Activated naive CD4-positive, alpha-beta T cell treated with anti-CD3 and anti-CD28 coated beads, Interleukin-2, amount 50 U/mL, for 72 hours (primary cell): ENCODE results near the gene MID2. TPM values are rescaled to one million over a fixed set of nuclear protein-coding genes. Genes with fewer than 3 reads are reported as not detected.
"Not testable (repeated sequence)": the region's sequence is repeated elsewhere in the genome, so short reads cannot be mapped to it uniquely, and the experiment has no call there.

Experiments used
- ATAC-seq, 2 donors: fragments of 150-1000 bp; cut with Tn5 transposase; 2 replicates each; pipeline ENCODE4 v1.10.0; 2021; ENCODE audit warnings: mild to moderate bottlenecking in 2 of 2, moderate library complexity in 2 of 2
- DNase-seq, 2 donors: peaks; one replicate each; pipeline ENCODE4 v3.0.0; 2021 to 2022; ENCODE audit warnings: low spot score in 2 of 2
- H3K27ac Mint-ChIP-seq, 2 donors: one replicate each; pipeline ENCODE4 v1.8.0; 2022; ENCODE audit warnings: mild to moderate bottlenecking in 2 of 2, mixed read lengths in 2 of 2
- H3K36me3 Mint-ChIP-seq, 2 donors: one replicate each; pipeline ENCODE4 v1.8.0; 2022; ENCODE audit warnings: mixed read lengths in 2 of 2
- H3K9me3 Mint-ChIP-seq, 2 donors: one replicate each; pipeline ENCODE4 v1.8.0; 2022; ENCODE audit warnings: mixed read lengths in 2 of 2
- total RNA-seq, 2 donors: library from RNA; stranded (reverse); gene quantifications; one replicate each; pipeline ENCODE4 v1.2.3, GENCODE V29; 2022

Gene MID2
- total RNA-seq, 2 donors from 2014 or later = 8.4 to 10.3 TPM

DNA sequence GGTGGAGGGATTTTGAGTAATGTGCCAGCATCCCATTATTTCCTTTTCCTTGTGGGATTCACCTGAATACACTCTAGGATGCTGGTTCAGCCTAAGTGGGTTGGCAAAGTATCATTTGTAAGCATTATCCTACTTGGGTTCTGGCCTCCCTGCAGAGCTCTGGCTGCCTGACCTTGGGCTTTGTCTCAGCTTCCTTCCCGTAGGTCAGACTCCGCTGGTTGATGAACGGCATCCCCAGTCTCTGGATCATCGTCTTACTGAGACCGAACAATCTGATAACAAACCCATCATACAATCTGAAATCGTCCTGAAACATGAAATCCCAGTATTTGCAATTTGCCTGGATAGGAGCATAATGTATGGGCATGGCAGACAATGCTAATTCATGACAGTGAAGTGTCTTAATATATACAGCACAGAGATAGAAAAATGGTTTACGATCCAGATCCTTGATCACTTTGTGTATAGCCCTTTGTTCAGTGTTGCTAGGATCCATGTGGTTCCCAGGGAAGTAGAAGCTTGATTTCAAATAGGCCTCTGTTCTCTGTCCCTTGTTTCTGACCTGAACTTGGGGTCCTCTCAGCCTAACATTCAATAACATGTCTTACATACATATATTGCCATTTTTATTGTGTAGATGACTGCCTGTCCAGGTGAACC is 5.5 kb downstream of the MID2 start:
- ATAC-seq = no peak
- DNase-seq = no peak
- peaks cover 0 to 6% of the 10 kb centered on the region in 2 donors for H3K36me3 Mint-ChIP-seq
- H3K27ac Mint-ChIP-seq = no peak overlapping the region
- H3K9me3 Mint-ChIP-seq = no peaks in the 10 kb centered on the region

- no peak for DNase-seq
- H3K9me3 Mint-ChIP-seq = no peaks in the 10 kb centered on the region
- no peak for ATAC-seq
- H3K36me3 Mint-ChIP-seq = peaks cover 0 to 6% of the 10 kb centered on the region in 2 donors
- H3K27ac Mint-ChIP-seq = no peak overlapping the region
Observed at GRCh38 chrX:107834275-107835201, 8.9 kb downstream of the MID2 start.

DNA sequence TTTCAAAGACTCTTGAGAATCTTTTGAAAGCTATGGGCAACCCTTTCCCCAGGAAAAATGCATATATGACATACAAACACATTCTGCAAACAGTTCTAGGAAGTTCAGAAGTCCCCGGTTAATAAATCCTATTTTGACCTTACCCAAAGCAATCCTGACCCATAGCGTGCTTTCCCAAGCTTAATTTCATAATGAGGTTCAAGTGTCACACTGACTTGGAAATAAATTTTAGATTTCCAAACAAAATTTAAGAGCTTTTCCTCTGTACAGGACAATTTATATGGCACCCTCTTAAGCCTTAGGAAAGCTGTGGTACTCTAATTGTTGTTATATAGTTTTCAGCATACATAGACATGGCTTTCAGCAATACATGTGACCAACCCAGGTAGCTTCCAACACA is 11.3 kb downstream of the MID2 start:
- no peaks in the 10 kb centered on the region for H3K9me3 Mint-ChIP-seq
- peaks cover 4 to 13% of the 10 kb centered on the region in 2 donors for H3K36me3 Mint-ChIP-seq
- ATAC-seq = no peak
- DNase-seq = no peak
- H3K27ac Mint-ChIP-seq = no peak overlapping the region

DNA sequence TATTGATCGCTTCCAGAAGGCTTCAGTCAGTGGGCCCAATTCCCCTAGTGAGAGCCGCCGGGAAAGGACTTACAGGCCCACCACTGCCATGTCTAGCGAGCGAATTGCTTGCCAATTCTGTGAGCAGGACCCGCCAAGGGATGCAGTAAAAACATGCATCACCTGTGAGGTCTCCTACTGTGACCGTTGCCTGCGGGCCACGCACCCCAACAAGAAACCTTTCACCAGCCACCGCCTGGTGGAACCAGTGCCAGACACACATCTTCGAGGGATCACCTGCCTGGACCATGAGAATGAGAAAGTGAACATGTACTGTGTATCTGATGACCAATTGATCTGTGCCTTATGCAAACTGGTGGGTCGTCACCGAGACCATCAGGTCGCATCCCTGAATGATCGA is 15.3 kb downstream of the MID2 start:
- Mint-ChIP-seq H3K9me3 (no peaks in the 10 kb centered on the region), H3K27ac (no peak overlapping the region), H3K36me3 (peaks cover 4 to 7% of the 10 kb centered on the region in 2 donors)
- DNase-seq = no peak
- ATAC-seq = no peak

- Mint-ChIP-seq H3K9me3 (no peaks in the 10 kb centered on the region), H3K36me3 (peaks cover 4 to 7% of the 10 kb centered on the region in 2 donors), H3K27ac (no peak overlapping the region)
- ATAC-seq = no peak
- no peak for DNase-seq
Observed at GRCh38 chrX:107842715-107843400, 17.2 kb downstream of the MID2 start.

- ATAC-seq (peak; percentile 90 to 92), DNase-seq (no peak)
- Mint-ChIP-seq H3K9me3 (peaks cover 0 to 4% of the 10 kb centered on the region in 2 donors), H3K27ac (no peak overlapping the region), H3K36me3 (peaks cover 4 to 7% of the 10 kb centered on the region in 2 donors)
Observed at GRCh38 chrX:107845625-107846024, 20.0 kb downstream of the MID2 start.

GRCh38 chrX:107848591-107848990 is 22.9 kb downstream of the MID2 start:
- DNase-seq (no peak), ATAC-seq (no peak)
- Mint-ChIP-seq H3K9me3 (peaks cover 0 to 4% of the 10 kb centered on the region in 2 donors), H3K27ac (no peak overlapping the region), H3K36me3 (no peaks in the 10 kb centered on the region)

GRCh38 chrX:107849747-107850421 is 24.2 kb downstream of the MID2 start:
- DNase-seq = no peak

GRCh38 chrX:107850422-107850765 is 24.7 kb downstream of the MID2 start:
- ATAC-seq (no peak), DNase-seq (no peak)
- Mint-ChIP-seq H3K9me3 (peaks cover 0 to 4% of the 10 kb centered on the region in 2 donors), H3K27ac (no peak overlapping the region), H3K36me3 (no peaks in the 10 kb centered on the region)

More at GRCh38 chrX:107849747-107850421, 24.2 kb downstream of the MID2 start:
- H3K9me3 Mint-ChIP-seq = peaks cover 0 to 4% of the 10 kb centered on the region in 2 donors
- no peaks in the 10 kb centered on the region for H3K36me3 Mint-ChIP-seq
- ATAC-seq = no peak
- H3K27ac Mint-ChIP-seq = no peak overlapping the region

DNA sequence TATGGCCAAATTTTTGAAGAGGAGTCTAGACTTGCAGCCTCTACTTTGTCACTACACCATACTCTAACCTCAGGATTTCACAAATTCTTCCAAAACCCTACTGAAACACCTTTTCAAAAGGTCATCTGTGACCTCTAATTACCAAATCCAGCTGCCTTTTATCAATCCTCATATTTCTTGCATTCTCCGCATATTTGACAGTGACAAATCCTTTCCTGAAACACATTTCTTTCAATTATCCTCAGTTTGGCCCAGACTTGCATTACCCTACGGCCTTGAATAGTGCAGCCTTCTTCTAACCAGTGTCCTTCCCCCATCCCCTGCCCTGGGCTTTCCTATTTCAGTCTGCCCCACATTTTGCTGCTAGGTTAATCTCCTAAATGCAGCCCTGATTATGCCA is 25.5 kb downstream of the MID2 start:
- no peak for DNase-seq
- H3K9me3 Mint-ChIP-seq = peaks cover 0 to 4% of the 10 kb centered on the region in 2 donors
- ATAC-seq = no peak
- no peak overlapping the region for H3K27ac Mint-ChIP-seq
- H3K36me3 Mint-ChIP-seq = no peaks in the 10 kb centered on the region

DNA sequence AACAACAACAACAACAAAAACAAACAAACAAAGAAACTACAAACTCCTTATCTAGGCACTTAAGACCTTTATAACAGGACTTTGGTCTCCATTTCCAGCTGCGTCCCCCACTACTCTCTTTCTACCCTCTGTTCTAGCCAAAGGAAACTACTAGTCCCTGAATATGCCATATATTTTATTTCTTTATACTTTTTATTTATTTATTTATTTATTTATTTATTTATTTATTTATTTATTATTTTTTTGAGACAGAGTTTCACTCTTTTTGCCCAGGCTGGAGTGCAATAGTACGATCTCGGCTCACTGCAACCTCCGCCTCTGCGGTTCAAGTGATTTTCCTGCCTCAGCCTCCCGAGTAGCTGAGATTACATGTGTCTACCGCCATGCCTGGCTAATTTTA is 26.0 kb downstream of the MID2 start:
- not testable (repeated sequence) for DNase-seq, H3K27ac Mint-ChIP-seq, ATAC-seq, H3K36me3 Mint-ChIP-seq, H3K9me3 Mint-ChIP-seq

- Mint-ChIP-seq H3K9me3 (no peaks in the 10 kb centered on the region), H3K36me3 (peaks cover 0 to 12% of the 10 kb centered on the region in 2 donors), H3K27ac (no peak overlapping the region)
- DNase-seq (no peak), ATAC-seq (no peak)
Observed at GRCh38 chrX:107856289-107856688, 30.6 kb downstream of the MID2 start.

GRCh38 chrX:107857041-107857440 is 31.4 kb downstream of the MID2 start:
- not testable (repeated sequence) for ATAC-seq, H3K9me3 Mint-ChIP-seq

DNA sequence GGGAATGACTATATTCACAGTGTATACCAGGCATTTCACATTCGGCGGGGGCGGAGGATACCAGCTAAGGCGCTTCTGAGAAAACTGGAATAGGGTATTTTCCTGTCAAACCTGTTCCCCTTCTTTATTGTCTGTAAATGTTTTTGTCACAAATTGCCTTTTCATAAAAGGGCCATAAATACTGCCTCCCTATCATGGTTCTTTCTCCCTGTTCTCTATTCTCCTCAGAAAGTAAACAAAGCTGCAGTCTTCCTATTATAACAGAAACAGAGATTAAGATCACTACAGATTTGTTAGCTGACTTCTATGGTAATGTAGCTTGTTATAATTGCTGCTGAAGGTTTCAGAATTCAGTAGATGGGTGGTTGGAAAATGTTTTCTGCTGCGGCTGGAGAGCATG is 32.2 kb downstream of the MID2 start:
- no peaks in the 10 kb centered on the region for H3K9me3 Mint-ChIP-seq
- ATAC-seq (no peak), DNase-seq (no peak)
- H3K36me3 Mint-ChIP-seq = peaks cover 0 to 12% of the 10 kb centered on the region in 2 donors
- no peak overlapping the region for H3K27ac Mint-ChIP-seq

More at GRCh38 chrX:107857041-107857440, 31.4 kb downstream of the MID2 start:
- DNase-seq, H3K27ac Mint-ChIP-seq: not testable (repeated sequence)
- H3K36me3 Mint-ChIP-seq = peaks cover 0 to 12% of the 10 kb centered on the region in 2 donors

- ATAC-seq (no peak), DNase-seq (no peak)
- Mint-ChIP-seq H3K9me3 (no peaks in the 10 kb centered on the region), H3K27ac (no peak overlapping the region), H3K36me3 (peaks cover 0 to 12% of the 10 kb centered on the region in 2 donors)
Observed at GRCh38 chrX:107861056-107861455, 35.4 kb downstream of the MID2 start.

DNA sequence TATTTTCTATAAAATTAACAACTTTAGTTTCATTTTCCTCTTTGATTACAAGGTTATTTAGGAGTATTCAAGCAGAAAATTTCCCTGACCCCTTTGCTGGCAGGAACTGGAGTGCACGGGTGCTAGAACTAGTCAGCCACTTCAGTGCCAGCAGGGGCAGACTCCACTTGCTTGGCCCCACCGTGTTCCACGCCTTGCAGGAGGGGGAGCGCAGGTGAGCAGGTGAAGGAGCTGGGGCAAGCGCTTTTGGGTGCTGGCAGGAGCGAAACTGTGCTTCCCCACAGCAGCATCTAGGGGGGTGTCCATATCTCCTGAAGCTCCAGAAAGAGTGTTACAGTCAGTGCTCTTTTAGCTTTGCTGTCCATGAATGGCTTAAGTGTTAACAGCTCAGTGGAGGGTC is 45.5 kb downstream of the MID2 start:
- DNase-seq (no peak), ATAC-seq (no peak)
- Mint-ChIP-seq H3K36me3 (no peaks in the 10 kb centered on the region), H3K9me3 (no peaks in the 10 kb centered on the region), H3K27ac (no peak overlapping the region)
